Omental fat pad (tissue), 4 donors: ENCODE measurements around the gene LRP4. TPM values are rescaled to one million over a fixed set of nuclear protein-coding genes. Genes with fewer than 3 reads are reported as not detected.

Experiments
- ATAC-seq: fragments of 150-250 bp; one replicate; pipeline ENCODE4 v1.9.1; 2016; ENCODE audit warnings: mild to moderate bottlenecking, moderate library complexity; ENCODE audit not compliant: low FRiP score
- DNase-seq: peaks from one replicate; pipeline ENCODE4 v3.0.0-alpha.2; 2019; ENCODE audit warnings: low spot score
- total RNA-seq, 4 donors: library from RNA; depleted of rRNA; stranded (reverse); fragments of >200 nt; gene quantifications; one replicate each; pipeline ENCODE4 v1.1.0, GENCODE V29; 2016
- TF ChIP-seq, protein P1 (sequence below), 3 donors: fragments of 450-650 bp; IDR thresholded peaks; one replicate each; pipeline ENCODE4 v1.5.1; 2016 to 2017; ENCODE audit warnings: antibody characterized with exemption in 3 of 3, mild to moderate bottlenecking in 3 of 3, moderate library complexity in 2 of 3

LRP4 gene
- total RNA-seq, 4 donors from 2014 or later = 1.6 to 4.3 (median 3.3) TPM

GRCh38 chr11:46918788-46919513 is 601 bp upstream of the LRP4 start:
- no peak for DNase-seq
- no peak for ATAC-seq
- TF ChIP-seq, protein P1, sequence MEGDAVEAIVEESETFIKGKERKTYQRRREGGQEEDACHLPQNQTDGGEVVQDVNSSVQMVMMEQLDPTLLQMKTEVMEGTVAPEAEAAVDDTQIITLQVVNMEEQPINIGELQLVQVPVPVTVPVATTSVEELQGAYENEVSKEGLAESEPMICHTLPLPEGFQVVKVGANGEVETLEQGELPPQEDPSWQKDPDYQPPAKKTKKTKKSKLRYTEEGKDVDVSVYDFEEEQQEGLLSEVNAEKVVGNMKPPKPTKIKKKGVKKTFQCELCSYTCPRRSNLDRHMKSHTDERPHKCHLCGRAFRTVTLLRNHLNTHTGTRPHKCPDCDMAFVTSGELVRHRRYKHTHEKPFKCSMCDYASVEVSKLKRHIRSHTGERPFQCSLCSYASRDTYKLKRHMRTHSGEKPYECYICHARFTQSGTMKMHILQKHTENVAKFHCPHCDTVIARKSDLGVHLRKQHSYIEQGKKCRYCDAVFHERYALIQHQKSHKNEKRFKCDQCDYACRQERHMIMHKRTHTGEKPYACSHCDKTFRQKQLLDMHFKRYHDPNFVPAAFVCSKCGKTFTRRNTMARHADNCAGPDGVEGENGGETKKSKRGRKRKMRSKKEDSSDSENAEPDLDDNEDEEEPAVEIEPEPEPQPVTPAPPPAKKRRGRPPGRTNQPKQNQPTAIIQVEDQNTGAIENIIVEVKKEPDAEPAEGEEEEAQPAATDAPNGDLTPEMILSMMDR (IDR thresholded peaks at IDR 0.05) = no peak

DNA sequence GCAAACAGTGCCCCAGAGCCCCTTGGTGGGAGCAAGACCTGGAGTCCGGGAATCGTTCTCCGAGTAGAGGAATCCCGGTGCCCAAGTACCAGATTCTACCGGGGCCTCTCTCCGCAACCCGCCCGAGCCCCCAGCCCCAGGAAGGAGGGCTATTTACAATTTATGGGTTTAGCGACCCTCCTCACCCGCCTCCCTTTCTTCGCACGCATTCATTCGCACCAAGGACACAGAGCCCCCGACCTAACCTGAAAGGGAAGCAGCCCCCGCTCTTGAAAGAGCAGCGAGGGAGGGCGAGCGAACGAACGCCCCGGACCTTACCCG is 628 bp downstream of the LRP4 start:
- no peak for ATAC-seq
- DNase-seq = no peak
- TF ChIP-seq, protein P1 (IDR thresholded peaks at IDR 0.05) = no peak

DNA sequence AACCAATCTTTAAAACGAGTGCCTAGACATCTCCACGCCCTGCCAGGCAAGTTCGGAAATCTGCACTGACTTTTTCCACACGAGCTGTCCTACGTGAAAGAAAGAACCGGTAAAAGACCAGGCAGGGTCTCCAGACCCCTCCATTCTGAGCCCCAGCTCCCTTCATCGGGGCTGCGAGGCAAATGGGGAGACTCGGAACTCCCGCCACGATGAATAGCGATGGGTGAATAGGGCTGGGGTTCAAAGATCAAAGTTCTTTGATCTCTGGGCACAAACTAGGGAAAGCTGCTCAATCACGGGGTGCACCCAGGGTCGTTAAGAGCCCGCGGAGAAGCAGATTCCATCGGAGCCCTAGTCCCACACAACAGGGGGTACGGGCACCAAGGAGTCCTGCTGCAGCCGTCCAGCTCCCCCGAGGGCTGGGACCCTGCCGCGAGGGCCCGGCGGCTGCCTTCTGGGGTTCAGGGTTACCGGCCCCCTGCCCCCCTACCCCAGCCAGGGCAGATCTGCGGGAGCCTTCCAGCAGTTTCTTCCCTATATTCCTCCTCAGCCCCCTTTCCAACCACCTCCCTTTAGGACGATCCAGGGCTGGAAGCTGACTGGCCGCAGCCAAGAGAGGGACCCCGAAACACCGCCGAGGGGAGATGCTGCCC is 1.1 kb downstream of the LRP4 start:
- DNase-seq = no peak
- ATAC-seq = peak; percentile 21
- TF ChIP-seq, protein P1 (IDR thresholded peaks at IDR 0.05) = no peak

GRCh38 chr11:46916286-46917108 is 1.9 kb downstream of the LRP4 start:
- DNase-seq = no peak
- TF ChIP-seq, protein P1 (IDR thresholded peaks at IDR 0.05) = no peak
- ATAC-seq = peak; percentile 51

DNA sequence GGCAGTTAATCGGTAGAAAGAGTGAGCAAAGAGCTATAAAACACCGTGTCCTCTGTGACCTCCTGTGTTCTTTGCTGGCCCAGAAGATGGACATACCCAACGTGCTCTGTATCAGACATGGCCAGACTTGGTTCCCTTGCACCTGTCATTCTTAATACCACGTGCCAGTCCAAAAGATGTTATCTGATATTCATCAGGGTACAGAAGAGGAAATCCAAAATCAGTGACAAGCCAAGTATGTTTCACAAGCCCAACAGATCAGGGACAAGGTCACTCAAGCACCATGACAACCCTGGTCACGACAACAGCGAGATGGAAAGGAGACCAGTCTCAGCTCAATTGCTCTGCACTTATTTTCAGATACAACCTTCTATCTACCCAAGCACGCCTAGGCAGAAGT is 3.4 kb downstream of the LRP4 start:
- ATAC-seq (no peak), DNase-seq (no peak)
- TF ChIP-seq, protein P1 (IDR thresholded peaks at IDR 0.05) = no peak

DNA sequence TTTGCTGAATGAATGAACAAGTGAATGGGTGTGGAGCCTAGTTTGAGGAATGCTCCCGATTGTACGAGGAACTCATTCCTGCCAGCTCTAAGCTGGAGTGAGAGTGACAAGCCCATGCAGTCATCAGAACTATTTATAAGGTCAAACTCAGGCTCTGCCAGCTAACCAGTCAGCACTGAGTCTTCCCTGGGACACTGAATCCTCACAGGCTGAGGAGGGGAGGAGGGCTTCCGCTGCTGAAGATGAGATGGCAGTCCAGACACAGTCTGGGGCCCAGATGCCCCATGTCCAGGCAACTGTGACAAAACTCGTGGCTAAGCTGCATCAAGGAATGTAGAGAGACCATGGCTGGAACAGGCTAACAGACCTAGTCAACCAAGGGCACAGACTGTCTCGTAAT is 4.0 kb downstream of the LRP4 start:
- TF ChIP-seq, protein P1 (IDR thresholded peaks at IDR 0.05) = no peak
- ATAC-seq (no peak), DNase-seq (no peak)
